Panc1 (cell line): ENCODE data around the gene CES3. TPM values are rescaled to one million over a fixed set of nuclear protein-coding genes. Genes with fewer than 3 reads are reported as not detected.

Source experiments
- ATAC-seq: fragments of 200-7000 bp; cut with Tn5 transposase; 2 replicates; pipeline ENCODE4 v1.9.1; 2020; ENCODE audit warnings: mild to moderate bottlenecking, moderate library complexity
- BruUV-seq: library from RNA; stranded (reverse); fragments of 400-500 nt; replicated peaks from 2 replicates; lab custom pipeline; 2021; lab: Mats Ljungman, UMichigan
- CTCF ChIA-PET: fragments of 300-600 bp; sonication (Branson Sonifier 250); formaldehyde crosslinking; loops from one replicate; lab custom pipeline; 2022; ENCODE audit warnings: antibody characterized with exemption; lab: Charles Lee
- POLR2A ChIA-PET: fragments of 300-600 bp; sonication (Branson Sonifier 250); formaldehyde crosslinking; loops from one replicate; lab custom pipeline; 2022; ENCODE audit warnings: antibody characterized with exemption; lab: Charles Lee
- DNase-seq: peaks from one replicate; pipeline ENCODE4 v3.0.0-alpha.2; 2010; ENCODE audit warnings: low read depth, low spot score
- H3K27ac ChIP-seq: 2 replicates; pipeline ENCODE4 v1.5.1; 2011; ENCODE audit warnings: mild to moderate bottlenecking, low read length, inconsistent platforms
- H3K27me3 ChIP-seq: fragments of 200-500 bp; sonication (Bioruptor generic); 2 replicates; pipeline ENCODE4 v1.6.0; 2014; ENCODE audit warnings: low read length, inconsistent platforms; ENCODE audit not compliant: control insufficient read depth, insufficient read depth
- H3K36me3 ChIP-seq: fragments of 200-500 bp; sonication (Bioruptor generic); 2 replicates; pipeline ENCODE4 v1.5.1; 2014; ENCODE audit warnings: inconsistent platforms, mild to moderate bottlenecking, low read length, moderate library complexity; ENCODE audit not compliant: control insufficient read depth, insufficient read depth
- H3K4me1 ChIP-seq: 2 replicates; pipeline ENCODE4 v1.5.1; 2011; ENCODE audit warnings: inconsistent platforms, mild to moderate bottlenecking, low read length, moderate library complexity; ENCODE audit not compliant: control insufficient read depth, insufficient read depth
- H3K4me3 ChIP-seq, 2 experiments: 2 replicates each; pipeline ENCODE4 v1.5.1; 2011 to 2012; ENCODE audit warnings: low read depth in 2 of 2, low read length in 2 of 2, mild to moderate bottlenecking in 2 of 2, inconsistent platforms in 1 of 2, moderate library complexity in 1 of 2
- H3K9me3 ChIP-seq: fragments of 200-500 bp; sonication (Bioruptor generic); 2 replicates; pipeline ENCODE4 v1.5.1; 2014; ENCODE audit warnings: low read depth, mild to moderate bottlenecking, inconsistent platforms, low read length, moderate library complexity; ENCODE audit not compliant: control insufficient read depth, insufficient read depth
- POLR2AphosphoS5 ChIP-seq: IDR thresholded peaks from 2 replicates; pipeline ENCODE4 v1.6.1; 2012; ENCODE audit warnings: mild to moderate bottlenecking, low read depth, low read length, moderate library complexity
- SIN3A ChIP-seq: IDR thresholded peaks from 2 replicates; pipeline ENCODE4 v1.6.1; 2012; ENCODE audit warnings: low read depth, mild to moderate bottlenecking, low read length, moderate library complexity, borderline replicate concordance; ENCODE audit not compliant: insufficient read depth
- TCF7L2 ChIP-seq: IDR thresholded peaks from 2 replicates; pipeline ENCODE4 v1.6.1; 2011; ENCODE audit warnings: mild to moderate bottlenecking, low read depth, low read length, inconsistent platforms
- in situ Hi-C: cut with HindIII; loops from 2 replicates; pipeline ENCODE4 v1.10.0; 2016; ENCODE audit warnings: low sequenced_read_pairs, low pct_unique_long_range_greater_than_20kb
- intact Hi-C: fragments of 100-400 bp; cut with micrococcal nuclease; formaldehyde crosslinking; loops from one replicate; pipeline ENCODE4 v1.10.0; 2022; ENCODE audit not compliant: unreplicated experiment
- total RNA-seq: library from RNA; stranded (reverse); gene quantifications from one replicate; pipeline ENCODE4 v1.2.1, GENCODE V29; 2021; ENCODE audit not compliant: unreplicated experiment
- TF ChIP-seq, protein P1 (sequence below), 2 experiments: IDR thresholded peaks; 2 replicates each; pipeline ENCODE4 v1.6.1; 2011 to 2012; ENCODE audit warnings: low read depth in 2 of 2, control low read depth in 1 of 2, low read length in 1 of 2, mild to moderate bottlenecking in 1 of 2, moderate library complexity in 1 of 2; ENCODE audit not compliant: insufficient read depth in 1 of 2
- TF ChIP-seq, protein P2 (sequence below): fragments of 450-650 bp; IDR thresholded peaks from 2 replicates; pipeline ENCODE4 v1.5.1; 2017; ENCODE audit warnings: mild to moderate bottlenecking

The CES3 gene
- total RNA-seq, 1 experiment from 2014 or later, result not detected

DNA sequence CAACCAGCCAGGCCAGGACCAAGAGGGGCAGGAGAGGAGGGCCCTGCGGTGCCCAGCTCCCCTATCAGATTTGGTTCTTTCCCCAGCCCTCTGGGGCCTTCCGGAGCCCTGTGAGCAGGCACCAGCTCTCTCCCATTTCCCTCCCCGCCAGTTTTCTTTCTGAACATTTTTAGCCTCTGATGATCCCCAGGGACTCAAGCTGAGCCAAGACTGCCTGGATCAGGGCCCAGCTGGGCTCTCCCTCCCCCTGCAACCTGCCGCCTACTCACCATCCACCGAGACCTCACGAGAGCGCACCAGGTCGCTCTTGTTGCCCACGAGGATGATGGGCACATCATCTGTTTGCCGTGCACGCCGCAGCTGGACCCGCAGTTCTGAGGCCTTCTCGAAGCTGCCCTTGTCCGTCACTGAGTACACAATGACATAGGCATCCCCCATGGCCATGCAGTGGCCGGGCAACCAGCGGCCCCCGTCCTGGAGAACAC lies 37.8 kb upstream of the CES3 start:
- H3K27me3 ChIP-seq, result no peaks in the 10 kb centered on the region
- no peaks in the 10 kb centered on the region for H3K9me3 ChIP-seq
- POLR2A ChIA-PET, result no interaction called here
- H3K4me1 ChIP-seq, result peaks cover 6% of the 10 kb centered on the region; the same call in 1 of the 2 replicates
- CTCF ChIA-PET, result no interaction called here
- H3K4me3 ChIP-seq, result no peak overlapping the region
- in situ Hi-C loops, result no loop called here
- no peak overlapping the region for H3K27ac ChIP-seq
- DNase-seq (no peak), ATAC-seq (no peak)
- TSS peak; percentile 72 for BruUV-seq
- TF ChIP-seq TCF7L2 (no peak), SIN3A (no peak), POLR2AphosphoS5 (no peak)
- TF ChIP-seq, protein P1, sequence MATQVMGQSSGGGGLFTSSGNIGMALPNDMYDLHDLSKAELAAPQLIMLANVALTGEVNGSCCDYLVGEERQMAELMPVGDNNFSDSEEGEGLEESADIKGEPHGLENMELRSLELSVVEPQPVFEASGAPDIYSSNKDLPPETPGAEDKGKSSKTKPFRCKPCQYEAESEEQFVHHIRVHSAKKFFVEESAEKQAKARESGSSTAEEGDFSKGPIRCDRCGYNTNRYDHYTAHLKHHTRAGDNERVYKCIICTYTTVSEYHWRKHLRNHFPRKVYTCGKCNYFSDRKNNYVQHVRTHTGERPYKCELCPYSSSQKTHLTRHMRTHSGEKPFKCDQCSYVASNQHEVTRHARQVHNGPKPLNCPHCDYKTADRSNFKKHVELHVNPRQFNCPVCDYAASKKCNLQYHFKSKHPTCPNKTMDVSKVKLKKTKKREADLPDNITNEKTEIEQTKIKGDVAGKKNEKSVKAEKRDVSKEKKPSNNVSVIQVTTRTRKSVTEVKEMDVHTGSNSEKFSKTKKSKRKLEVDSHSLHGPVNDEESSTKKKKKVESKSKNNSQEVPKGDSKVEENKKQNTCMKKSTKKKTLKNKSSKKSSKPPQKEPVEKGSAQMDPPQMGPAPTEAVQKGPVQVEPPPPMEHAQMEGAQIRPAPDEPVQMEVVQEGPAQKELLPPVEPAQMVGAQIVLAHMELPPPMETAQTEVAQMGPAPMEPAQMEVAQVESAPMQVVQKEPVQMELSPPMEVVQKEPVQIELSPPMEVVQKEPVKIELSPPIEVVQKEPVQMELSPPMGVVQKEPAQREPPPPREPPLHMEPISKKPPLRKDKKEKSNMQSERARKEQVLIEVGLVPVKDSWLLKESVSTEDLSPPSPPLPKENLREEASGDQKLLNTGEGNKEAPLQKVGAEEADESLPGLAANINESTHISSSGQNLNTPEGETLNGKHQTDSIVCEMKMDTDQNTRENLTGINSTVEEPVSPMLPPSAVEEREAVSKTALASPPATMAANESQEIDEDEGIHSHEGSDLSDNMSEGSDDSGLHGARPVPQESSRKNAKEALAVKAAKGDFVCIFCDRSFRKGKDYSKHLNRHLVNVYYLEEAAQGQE (IDR thresholded peaks at IDR 0.05; ENCODE audit: insufficient read depth in 1 of 2, low read depth in 2 of 2, low read length in 1 of 2), result no peak
- TF ChIP-seq, protein P2, sequence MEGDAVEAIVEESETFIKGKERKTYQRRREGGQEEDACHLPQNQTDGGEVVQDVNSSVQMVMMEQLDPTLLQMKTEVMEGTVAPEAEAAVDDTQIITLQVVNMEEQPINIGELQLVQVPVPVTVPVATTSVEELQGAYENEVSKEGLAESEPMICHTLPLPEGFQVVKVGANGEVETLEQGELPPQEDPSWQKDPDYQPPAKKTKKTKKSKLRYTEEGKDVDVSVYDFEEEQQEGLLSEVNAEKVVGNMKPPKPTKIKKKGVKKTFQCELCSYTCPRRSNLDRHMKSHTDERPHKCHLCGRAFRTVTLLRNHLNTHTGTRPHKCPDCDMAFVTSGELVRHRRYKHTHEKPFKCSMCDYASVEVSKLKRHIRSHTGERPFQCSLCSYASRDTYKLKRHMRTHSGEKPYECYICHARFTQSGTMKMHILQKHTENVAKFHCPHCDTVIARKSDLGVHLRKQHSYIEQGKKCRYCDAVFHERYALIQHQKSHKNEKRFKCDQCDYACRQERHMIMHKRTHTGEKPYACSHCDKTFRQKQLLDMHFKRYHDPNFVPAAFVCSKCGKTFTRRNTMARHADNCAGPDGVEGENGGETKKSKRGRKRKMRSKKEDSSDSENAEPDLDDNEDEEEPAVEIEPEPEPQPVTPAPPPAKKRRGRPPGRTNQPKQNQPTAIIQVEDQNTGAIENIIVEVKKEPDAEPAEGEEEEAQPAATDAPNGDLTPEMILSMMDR, result no peak
- intact Hi-C loops, result no loop called here
- H3K36me3 ChIP-seq, result no peaks in the 10 kb centered on the region

DNA sequence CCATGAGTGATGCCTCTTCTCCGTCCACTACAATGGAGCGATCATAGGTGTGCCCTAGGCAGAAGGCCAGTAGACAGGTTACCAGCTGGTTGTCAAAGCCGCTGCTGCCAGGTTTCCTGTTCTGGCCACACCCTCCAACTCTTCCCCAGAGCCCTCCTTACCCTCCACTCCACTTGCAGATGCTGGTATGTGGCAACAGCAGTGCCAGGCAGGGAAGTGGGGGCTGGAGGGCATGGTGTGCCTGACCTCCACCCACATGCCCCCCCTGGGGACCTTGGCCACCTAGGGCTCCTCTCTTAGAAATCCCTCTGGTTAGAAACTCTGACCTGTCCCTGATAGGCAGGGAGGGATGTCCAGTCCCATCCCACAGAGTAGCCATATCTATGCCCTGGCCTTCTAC lies 37.2 kb upstream of the CES3 start:
- Histone ChIP-seq H3K9me3 (no peaks in the 10 kb centered on the region), H3K36me3 (no peaks in the 10 kb centered on the region), H3K27ac (no peak overlapping the region), H3K4me3 (no peak overlapping the region), H3K4me1 (peaks cover 6% of the 10 kb centered on the region; the same call in 1 of the 2 replicates), H3K27me3 (no peaks in the 10 kb centered on the region)
- ChIA-PET POLR2A (no interaction called here), CTCF (no interaction called here)
- BruUV-seq, result no TSS peak
- intact Hi-C loops, result no loop called here
- in situ Hi-C loops, result no loop called here
- no peak for ATAC-seq
- TF ChIP-seq POLR2AphosphoS5 (no peak), SIN3A (no peak), TCF7L2 (no peak)
- TF ChIP-seq, protein P2, result no peak
- TF ChIP-seq, protein P1 (IDR thresholded peaks at IDR 0.05; ENCODE audit: insufficient read depth in 1 of 2, low read depth in 2 of 2, low read length in 1 of 2), result no peak
- DNase-seq, result no peak
